PC-3 (cell line): ENCODE measurements around the gene MRPL48. TPM values are rescaled to one million over a fixed set of nuclear protein-coding genes. Genes with fewer than 3 reads are reported as not detected.
A peak's percentile ranks its signal among the peaks of the same experiment; 100 is the strongest.

Source experiments
- ATAC-seq: fragments of 200-7000 bp; cut with Tn5 transposase; 2 replicates; pipeline ENCODE4 v1.9.1; 2020; ENCODE audit warnings: mild to moderate bottlenecking, moderate library complexity
- BruUV-seq: library from RNA; stranded (reverse); fragments of 400-500 nt; replicated peaks from 2 replicates; lab custom pipeline; 2021; lab: Mats Ljungman, UMichigan
- CTCF ChIA-PET: fragments of 300-600 bp; sonication (Branson Sonifier 250); formaldehyde crosslinking; loops from one replicate; lab custom pipeline; 2022; ENCODE audit warnings: antibody characterized with exemption; lab: Charles Lee
- POLR2A ChIA-PET: fragments of 300-600 bp; sonication (Branson Sonifier 250); formaldehyde crosslinking; loops from one replicate; lab custom pipeline; 2022; ENCODE audit warnings: antibody characterized with exemption; ENCODE audit not compliant: unreplicated experiment; lab: Charles Lee
- DNase-seq: peaks from one replicate; pipeline ENCODE4 v3.0.0-alpha.2; 2015
- H2AFZ ChIP-seq: fragments of 300-600 bp; sonication (generic); 2 replicates; pipeline ENCODE4 v1.6.0; 2016; ENCODE audit warnings: antibody characterized with exemption, low read length
- H3F3A ChIP-seq: fragments of 300-600 bp; sonication (generic); one replicate; pipeline ENCODE4 v1.6.0; 2017; ENCODE audit warnings: antibody characterized with exemption, low read length, control low read depth, mild to moderate bottlenecking; ENCODE audit not compliant: unreplicated experiment
- H3K27ac ChIP-seq: fragments of 300-600 bp; sonication (generic); 2 replicates; pipeline ENCODE4 v1.5.1; 2016; ENCODE audit warnings: mild to moderate bottlenecking, low read length
- H3K27me3 ChIP-seq: fragments of 300-600 bp; sonication (generic); 2 replicates; pipeline ENCODE4 v1.6.1; 2016; ENCODE audit warnings: low read length, mixed read lengths
- H3K36me3 ChIP-seq: fragments of 300-600 bp; sonication (generic); 2 replicates; pipeline ENCODE4 v1.6.1; 2016; ENCODE audit warnings: low read depth, mixed run types, low read length, mixed read lengths
- H3K4me1 ChIP-seq: fragments of 300-600 bp; sonication (generic); 2 replicates; pipeline ENCODE4 v1.5.1; 2016; ENCODE audit warnings: low read length; ENCODE audit not compliant: insufficient read depth
- H3K4me2 ChIP-seq: fragments of 300-600 bp; sonication (generic); 2 replicates; pipeline ENCODE4 v1.6.0; 2016; ENCODE audit warnings: low read length
- H3K4me3 ChIP-seq: fragments of 300-600 bp; sonication (generic); 2 replicates; pipeline ENCODE4 v1.5.1; 2016; ENCODE audit warnings: mild to moderate bottlenecking, low read length, mixed read lengths
- H3K79me2 ChIP-seq: fragments of 300-600 bp; sonication (generic); 2 replicates; pipeline ENCODE4 v1.6.1; 2017; ENCODE audit warnings: low read length, mixed read lengths
- H3K9ac ChIP-seq: fragments of 300-600 bp; sonication (generic); 2 replicates; pipeline ENCODE4 v1.6.0; 2016; ENCODE audit warnings: mild to moderate bottlenecking, low read length
- H3K9me2 ChIP-seq: fragments of 300-600 bp; sonication (generic); replicated peaks from 2 replicates; pipeline ENCODE4 v1.6.1; 2016; ENCODE audit warnings: mixed run types, low read length, mixed read lengths
- H3K9me3 ChIP-seq: fragments of 300-600 bp; sonication (generic); 2 replicates; pipeline ENCODE4 v1.6.1; 2016; ENCODE audit warnings: low read length, mixed read lengths
- H4K20me1 ChIP-seq: fragments of 300-600 bp; sonication (generic); 2 replicates; pipeline ENCODE4 v1.6.1; 2016; ENCODE audit warnings: low read length, mixed read lengths
- EZH2 ChIP-seq: fragments of 300-600 bp; sonication (generic); IDR thresholded peaks from one replicate; pipeline ENCODE4 v1.6.1; 2017; ENCODE audit warnings: antibody characterized with exemption, mild to moderate bottlenecking, low read length; ENCODE audit not compliant: unreplicated experiment
- EZH2phosphoT487 ChIP-seq: fragments of 300-600 bp; sonication (generic); IDR thresholded peaks from 2 replicates; pipeline ENCODE4 v1.6.1; 2018; ENCODE audit warnings: mild to moderate bottlenecking, antibody characterized with exemption, low read length, borderline replicate concordance
- intact Hi-C: fragments of 100-400 bp; cut with micrococcal nuclease; formaldehyde crosslinking; loops from 2 replicates; pipeline ENCODE4 v1.9.0; 2023
- total RNA-seq: library from RNA; depleted of rRNA; stranded (reverse); fragments of >200 nt; gene quantifications from 2 replicates; pipeline ENCODE4 v1.2.3, GENCODE V29; 2014
- TF ChIP-seq, protein P1 (sequence below): fragments of 300-600 bp; sonication (generic); conservative IDR thresholded peaks from 2 replicates; pipeline ENCODE4 v1.5.1; 2017; ENCODE audit warnings: antibody characterized with exemption, low read depth, mild to moderate bottlenecking, low read length

Gene MRPL48
- total RNA-seq, 1 experiment from 2014 or later, result 80.8 TPM

DNA sequence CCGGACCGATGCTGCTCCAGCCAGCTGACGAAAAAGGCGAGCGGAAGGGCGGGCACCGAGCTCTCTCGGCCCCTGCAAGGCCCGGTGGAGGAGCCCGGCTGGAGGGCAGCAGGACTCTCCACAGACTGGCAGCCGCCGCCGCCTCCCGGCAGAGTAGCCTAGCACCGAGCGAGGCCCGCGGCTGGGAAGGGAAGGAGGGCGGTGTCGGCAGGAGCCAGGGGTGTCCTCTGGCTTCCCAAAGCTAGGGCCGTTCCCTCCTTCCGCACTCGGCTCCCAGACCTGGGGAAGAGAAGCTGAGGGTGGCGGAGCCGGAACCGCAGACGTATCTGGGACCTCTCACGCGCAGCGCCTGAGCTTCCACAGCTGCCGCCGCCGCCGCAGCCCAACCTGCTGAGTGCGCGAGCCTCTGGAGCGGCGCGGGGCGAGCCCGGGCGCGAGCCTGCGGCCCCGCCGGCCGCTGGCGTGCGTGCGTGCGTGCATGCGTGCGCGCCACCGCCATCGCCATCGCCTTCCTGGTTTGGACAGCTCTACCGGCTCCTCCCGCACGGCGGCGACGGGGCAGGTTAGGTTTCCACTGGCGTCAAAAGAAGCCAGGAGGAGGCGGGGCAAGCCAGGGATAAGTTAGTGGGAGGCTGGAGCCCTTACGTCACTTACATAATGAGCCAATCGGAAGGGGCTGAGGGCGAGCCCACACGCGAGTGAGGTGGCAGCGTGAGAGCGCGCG is 26.8 kb upstream of the MRPL48 start, which contains the start of gene RAB6A:
TSS of gene RAB6A (minus strand) at position 396 of the 724 bp plus-strand sequence. CDS start 439 bp downstream, outside the sequence.
- Histone ChIP-seq H2AFZ (peak within 1 kb of the TSS; percentile 86), H3K4me1 (peaks cover 12% of the 10 kb centered on the region), H3K9ac (peak within 1 kb of the TSS; percentile 89), H3K9me3 (no peaks in the 10 kb centered on the region), H3K36me3 (no peaks in the 10 kb centered on the region), H3K79me2 (peaks cover 47% of the 10 kb centered on the region), H3K4me2 (peak within 1 kb of the TSS; percentile 87), H3F3A (no peaks in the 10 kb centered on the region), H3K27ac (peak within 1 kb of the TSS; percentile 43), H4K20me1 (peaks cover 20% of the 10 kb centered on the region), H3K9me2 (no peaks in the 10 kb centered on the region), H3K4me3 (peak within 1 kb of the TSS; percentile 91), H3K27me3 (no peaks in the 10 kb centered on the region)
- DNase-seq, result peak; percentile 100
- CTCF ChIA-PET, result interaction anchor here (0.5 to 1.0 kb wide), 2 partner anchors 19 to 171 kb away, joined by 3 to 5 read pairs; no protein-coding TSS in a partner anchor
- POLR2A ChIA-PET, result interaction anchor here (0.6 to 1.7 kb wide), 3 partner anchors 18 to 50 kb away, joined by 4 to 20 read pairs (median 8); partner anchors contain the start of gene MRPL48
- intact Hi-C loops, result loop anchor here (1.0 to 10.0 kb wide), 3 partner anchors 18 to 174 kb away; no protein-coding TSS in a partner anchor
- ATAC-seq, result peak; percentile 88
- TF ChIP-seq, protein P1, sequence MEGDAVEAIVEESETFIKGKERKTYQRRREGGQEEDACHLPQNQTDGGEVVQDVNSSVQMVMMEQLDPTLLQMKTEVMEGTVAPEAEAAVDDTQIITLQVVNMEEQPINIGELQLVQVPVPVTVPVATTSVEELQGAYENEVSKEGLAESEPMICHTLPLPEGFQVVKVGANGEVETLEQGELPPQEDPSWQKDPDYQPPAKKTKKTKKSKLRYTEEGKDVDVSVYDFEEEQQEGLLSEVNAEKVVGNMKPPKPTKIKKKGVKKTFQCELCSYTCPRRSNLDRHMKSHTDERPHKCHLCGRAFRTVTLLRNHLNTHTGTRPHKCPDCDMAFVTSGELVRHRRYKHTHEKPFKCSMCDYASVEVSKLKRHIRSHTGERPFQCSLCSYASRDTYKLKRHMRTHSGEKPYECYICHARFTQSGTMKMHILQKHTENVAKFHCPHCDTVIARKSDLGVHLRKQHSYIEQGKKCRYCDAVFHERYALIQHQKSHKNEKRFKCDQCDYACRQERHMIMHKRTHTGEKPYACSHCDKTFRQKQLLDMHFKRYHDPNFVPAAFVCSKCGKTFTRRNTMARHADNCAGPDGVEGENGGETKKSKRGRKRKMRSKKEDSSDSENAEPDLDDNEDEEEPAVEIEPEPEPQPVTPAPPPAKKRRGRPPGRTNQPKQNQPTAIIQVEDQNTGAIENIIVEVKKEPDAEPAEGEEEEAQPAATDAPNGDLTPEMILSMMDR, result no peak
- no peak for TF ChIP-seq EZH2phosphoT487
- no peak for TF ChIP-seq EZH2
- BruUV-seq, result no TSS peak

DNA sequence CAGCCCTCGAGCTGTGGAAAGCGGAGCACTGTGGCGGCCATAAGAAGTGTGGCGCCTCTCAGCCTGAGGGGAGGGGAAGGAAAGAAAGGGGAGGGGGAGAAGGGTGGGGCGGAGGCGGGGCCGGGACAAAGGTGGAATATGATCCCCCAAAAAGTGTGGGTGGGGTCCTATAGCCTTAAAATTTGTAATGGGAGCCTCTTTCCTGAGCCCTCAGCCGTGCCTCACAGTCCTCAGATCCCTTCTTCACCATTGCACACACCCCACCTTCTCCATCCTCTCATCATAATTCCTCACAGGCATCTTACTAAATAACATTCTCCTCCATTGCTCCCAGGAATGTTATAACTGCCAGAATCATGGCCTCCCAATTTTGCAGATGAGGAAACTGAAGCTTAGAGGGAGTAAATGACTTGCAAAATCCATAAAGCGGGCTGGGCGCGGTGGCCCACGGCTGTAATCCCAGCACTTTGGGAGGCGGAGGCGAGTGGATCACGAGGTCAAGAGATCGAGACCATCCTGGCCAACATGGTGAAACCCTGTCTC is 26.2 kb upstream of the MRPL48 start:
- TF ChIP-seq EZH2 (no peak), EZH2phosphoT487 (no peak)
- TF ChIP-seq, protein P1, result no peak
- BruUV-seq, result TSS peak; percentile 61
- CTCF ChIA-PET, result interaction anchor here (0.5 to 1.0 kb wide), 2 partner anchors 18 to 170 kb away, joined by 3 to 5 read pairs; no protein-coding TSS in a partner anchor
- intact Hi-C loops, result loop anchor here (1.0 to 10.0 kb wide), 3 partner anchors 18 to 173 kb away; no protein-coding TSS in a partner anchor
- peaks cover 41% of the 10 kb centered on the region for H3K79me2 ChIP-seq
- peak overlapping the region; percentile 12; the same call in 1 of the 2 replicates for H3K27ac ChIP-seq
- peak overlapping the region; percentile 81 for H3K4me2 ChIP-seq
- POLR2A ChIA-PET, result interaction anchor here (0.6 to 1.7 kb wide), 3 partner anchors 18 to 49 kb away, joined by 4 to 20 read pairs (median 8); partner anchors contain the start of gene MRPL48
- H2AFZ ChIP-seq, result peak overlapping the region; percentile 86
- peak overlapping the region; percentile 62 for H3K4me3 ChIP-seq
- H3K9me3 ChIP-seq, result no peaks in the 10 kb centered on the region
- no peaks in the 10 kb centered on the region for H3K27me3 ChIP-seq
- H3K9me2 ChIP-seq, result no peaks in the 10 kb centered on the region
- DNase-seq, result no peak
- no peaks in the 10 kb centered on the region for H3F3A ChIP-seq
- peaks cover 20% of the 10 kb centered on the region for H4K20me1 ChIP-seq
- H3K4me1 ChIP-seq, result peaks cover 12% of the 10 kb centered on the region
- peak overlapping the region; percentile 41 for H3K9ac ChIP-seq
- ATAC-seq, result peak; percentile 5
- H3K36me3 ChIP-seq, result no peaks in the 10 kb centered on the region
